ENCODE data around the gene NHLH1.

The NHLH1 gene

DNA sequence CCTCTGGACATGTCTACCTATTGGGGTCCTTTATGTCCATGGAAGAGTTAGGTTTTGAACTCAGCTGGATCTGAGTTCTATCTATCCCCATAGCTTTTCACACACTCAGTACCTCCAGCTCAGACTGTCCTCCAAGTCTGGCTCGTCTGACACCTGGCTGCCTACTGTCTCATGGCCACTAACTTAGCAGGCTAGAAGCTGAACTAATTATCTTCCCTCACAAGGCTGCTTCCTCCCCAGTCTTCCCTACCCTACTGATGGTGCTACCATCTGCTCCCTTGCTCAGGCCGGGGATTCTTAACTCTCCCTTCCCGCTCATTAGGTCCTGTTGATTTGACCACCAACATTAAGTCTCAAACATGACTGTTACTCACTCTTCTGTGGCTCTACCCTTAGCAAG, 46.8 kb downstream of the NHLH1 start:
- in situ Hi-C loops (cut with MboI; ENCODE audit: low pct_unique_long_range_greater_than_20kb, low sequenced_read_pairs, unreplicated experiment) = loop anchor here (25.0 kb wide), 2 partner anchors 424 to 549 kb away; partner anchors contain the start of gene ITLN2

DNA sequence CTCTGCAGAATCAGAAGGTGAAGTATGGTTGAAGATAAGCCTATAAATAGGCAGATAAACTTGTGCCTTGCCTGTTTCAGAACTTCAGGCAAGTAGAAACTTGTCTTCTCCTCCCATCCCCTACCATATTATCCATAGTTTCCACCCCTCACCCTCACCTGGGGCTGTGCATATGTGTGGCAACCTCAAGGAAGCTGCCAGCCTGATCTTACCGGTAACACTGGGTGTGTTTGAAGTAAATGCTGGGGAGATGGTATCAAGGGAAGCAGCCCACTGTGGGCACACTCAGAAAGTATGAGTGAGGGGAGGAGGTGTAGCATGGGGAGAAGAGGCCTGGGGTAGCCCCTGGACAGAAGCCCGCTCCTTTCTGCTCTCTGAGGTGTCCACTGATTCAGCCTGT, 48.0 kb downstream of the NHLH1 start:
- in situ Hi-C loops (cut with MboI; ENCODE audit: low pct_unique_long_range_greater_than_20kb, low sequenced_read_pairs, unreplicated experiment) = loop anchor here (25.0 kb wide), 2 partner anchors 422 to 547 kb away; partner anchors contain the start of gene ITLN2
- TF ChIP-seq, protein P1, sequence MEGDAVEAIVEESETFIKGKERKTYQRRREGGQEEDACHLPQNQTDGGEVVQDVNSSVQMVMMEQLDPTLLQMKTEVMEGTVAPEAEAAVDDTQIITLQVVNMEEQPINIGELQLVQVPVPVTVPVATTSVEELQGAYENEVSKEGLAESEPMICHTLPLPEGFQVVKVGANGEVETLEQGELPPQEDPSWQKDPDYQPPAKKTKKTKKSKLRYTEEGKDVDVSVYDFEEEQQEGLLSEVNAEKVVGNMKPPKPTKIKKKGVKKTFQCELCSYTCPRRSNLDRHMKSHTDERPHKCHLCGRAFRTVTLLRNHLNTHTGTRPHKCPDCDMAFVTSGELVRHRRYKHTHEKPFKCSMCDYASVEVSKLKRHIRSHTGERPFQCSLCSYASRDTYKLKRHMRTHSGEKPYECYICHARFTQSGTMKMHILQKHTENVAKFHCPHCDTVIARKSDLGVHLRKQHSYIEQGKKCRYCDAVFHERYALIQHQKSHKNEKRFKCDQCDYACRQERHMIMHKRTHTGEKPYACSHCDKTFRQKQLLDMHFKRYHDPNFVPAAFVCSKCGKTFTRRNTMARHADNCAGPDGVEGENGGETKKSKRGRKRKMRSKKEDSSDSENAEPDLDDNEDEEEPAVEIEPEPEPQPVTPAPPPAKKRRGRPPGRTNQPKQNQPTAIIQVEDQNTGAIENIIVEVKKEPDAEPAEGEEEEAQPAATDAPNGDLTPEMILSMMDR (IDR thresholded peaks at IDR 0.05; ENCODE audit: extremely low read depth, insufficient read depth, missing control alignments) = no peak
- DNase-seq (ENCODE audit: low spot score) = no peak

More for the DNA sequence above, 46.8 kb downstream of the NHLH1 start:
- no peak for DNase-seq (ENCODE audit: low spot score)
- TF ChIP-seq, protein P1 (IDR thresholded peaks at IDR 0.05; ENCODE audit: extremely low read depth, insufficient read depth, missing control alignments) = no peak

DNA sequence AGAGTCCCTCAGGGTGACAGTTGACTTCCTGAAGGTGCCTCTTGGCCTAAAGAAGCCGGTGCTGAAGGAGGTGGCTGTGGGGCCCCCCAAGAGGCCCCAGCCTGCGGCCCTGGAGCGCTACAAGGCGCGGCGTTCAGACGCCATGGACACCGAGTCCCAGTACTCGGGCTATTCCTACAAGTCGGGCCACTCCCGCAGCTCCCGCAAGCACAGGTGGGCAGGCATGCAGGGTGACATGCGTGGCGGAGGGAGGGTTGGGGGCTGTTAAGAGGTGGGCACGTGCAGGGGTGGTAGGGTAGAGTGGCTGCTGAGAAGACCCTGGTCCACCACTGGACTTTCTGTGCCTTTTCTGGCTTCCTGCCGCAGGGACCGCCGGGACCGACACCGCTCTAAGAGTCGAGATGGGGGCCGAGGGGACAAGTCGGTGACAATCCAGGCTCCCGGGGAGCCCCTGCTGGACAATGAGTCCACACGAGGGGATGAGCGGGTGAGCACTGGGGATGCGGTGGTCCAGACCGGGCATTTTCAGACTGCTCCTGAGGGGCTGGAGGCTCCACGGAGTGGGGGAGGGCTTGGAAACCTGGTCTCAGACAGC, 48.9 kb downstream of the NHLH1 start:
- DNase-seq (ENCODE audit: low spot score) = no peak
- TF ChIP-seq, protein P1 (IDR thresholded peaks at IDR 0.05; ENCODE audit: extremely low read depth, insufficient read depth, missing control alignments) = no peak
- in situ Hi-C loops (cut with MboI; ENCODE audit: low pct_unique_long_range_greater_than_20kb, low sequenced_read_pairs, unreplicated experiment) = loop anchor here (25.0 kb wide), 2 partner anchors 422 to 547 kb away; partner anchors contain the start of gene ITLN2

DNA sequence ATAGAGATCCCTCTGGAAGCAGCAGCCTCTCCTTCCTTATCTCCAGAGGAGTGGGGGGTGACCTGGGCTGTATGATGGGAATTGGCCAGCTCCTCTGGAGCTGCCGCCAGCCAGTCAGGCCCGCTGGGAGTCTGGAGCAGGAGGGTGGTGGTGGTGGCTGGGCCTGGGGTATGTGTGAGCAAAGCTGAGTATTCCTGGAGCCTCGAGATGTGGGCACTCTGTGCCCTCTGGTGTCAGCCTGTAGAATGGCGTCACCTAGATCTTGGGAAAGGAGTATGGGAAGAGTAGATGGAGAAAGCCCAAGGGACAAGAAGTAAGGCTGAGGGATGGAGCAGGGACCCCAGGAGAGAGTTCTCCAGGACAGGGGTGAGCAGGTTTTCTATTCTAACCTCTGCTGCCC, 49.5 kb downstream of the NHLH1 start:
- TF ChIP-seq, protein P1 (IDR thresholded peaks at IDR 0.05; ENCODE audit: extremely low read depth, insufficient read depth, missing control alignments) = peak; percentile 53
- DNase-seq (ENCODE audit: low spot score) = no peak
- in situ Hi-C loops (cut with MboI; ENCODE audit: low pct_unique_long_range_greater_than_20kb, low sequenced_read_pairs, unreplicated experiment) = loop anchor here (25.0 kb wide), 2 partner anchors 421 to 546 kb away; partner anchors contain the start of gene ITLN2

DNA sequence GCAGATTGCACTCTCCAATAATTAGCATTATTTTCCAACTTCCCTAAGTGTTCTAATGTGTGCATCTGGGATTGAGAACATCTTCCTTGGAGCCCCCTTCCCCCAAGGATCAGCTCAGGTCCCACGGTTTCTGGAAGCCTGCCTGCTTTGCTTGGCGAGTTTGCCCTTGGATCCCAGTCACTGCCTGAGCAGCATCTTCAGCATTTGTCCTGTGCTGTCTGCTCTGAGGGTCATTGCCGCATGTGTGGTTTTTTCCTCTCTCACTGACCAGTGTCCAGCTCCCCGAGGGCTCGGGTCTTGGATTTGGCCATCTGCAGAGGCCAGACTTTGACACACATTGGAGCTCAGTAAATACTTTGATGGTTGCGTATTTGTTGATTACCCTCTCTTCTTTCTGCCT, 51.6 kb downstream of the NHLH1 start:
- in situ Hi-C loops (cut with MboI; ENCODE audit: low pct_unique_long_range_greater_than_20kb, low sequenced_read_pairs, unreplicated experiment) = loop anchor here (25.0 kb wide), 2 partner anchors 419 to 544 kb away; partner anchors contain the start of gene ITLN2
- peak; percentile 4 for DNase-seq (ENCODE audit: low spot score)
- TF ChIP-seq, protein P1 (IDR thresholded peaks at IDR 0.05; ENCODE audit: extremely low read depth, insufficient read depth, missing control alignments) = no peak

DNA sequence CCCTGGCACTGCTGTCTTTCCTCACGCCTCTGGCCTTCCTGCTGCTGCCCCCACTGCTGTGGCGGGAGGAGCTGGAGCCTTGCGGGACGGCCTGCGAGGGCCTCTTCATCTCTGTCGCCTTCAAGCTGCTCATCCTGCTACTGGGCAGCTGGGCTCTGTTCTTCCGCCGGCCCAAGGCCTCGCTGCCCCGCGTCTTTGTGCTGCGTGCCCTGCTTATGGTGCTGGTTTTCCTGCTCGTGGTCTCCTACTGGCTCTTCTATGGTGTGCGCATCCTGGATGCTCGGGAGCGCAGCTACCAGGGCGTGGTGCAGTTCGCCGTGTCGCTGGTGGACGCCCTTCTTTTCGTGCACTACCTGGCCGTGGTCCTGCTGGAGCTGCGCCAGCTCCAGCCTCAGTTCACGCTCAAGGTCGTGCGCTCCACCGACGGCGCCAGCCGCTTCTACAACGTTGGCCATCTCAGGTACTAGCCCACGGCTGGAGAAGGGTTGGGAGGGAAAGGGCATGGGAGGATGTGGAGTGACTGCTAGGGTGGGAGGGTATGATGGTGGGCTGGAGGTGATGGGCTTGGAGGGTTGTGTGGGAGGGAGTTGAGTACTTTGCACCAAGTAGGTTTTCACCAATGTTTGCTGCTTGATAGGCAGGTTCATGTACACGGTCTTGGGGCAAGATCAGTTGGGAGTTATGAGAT, 52.4 kb downstream of the NHLH1 start:
- peak; percentile 5 for DNase-seq (ENCODE audit: low spot score)
- TF ChIP-seq, protein P1 (IDR thresholded peaks at IDR 0.05; ENCODE audit: extremely low read depth, insufficient read depth, missing control alignments) = no peak
- in situ Hi-C loops (cut with MboI; ENCODE audit: low pct_unique_long_range_greater_than_20kb, low sequenced_read_pairs, unreplicated experiment) = loop anchor here (25.0 kb wide), 2 partner anchors 418 to 543 kb away; partner anchors contain the start of gene ITLN2
